GM12873 (cell line): ENCODE data around the gene ZNF513.

Experiments
- TF ChIP-seq, protein P1 (sequence below): IDR thresholded peaks from 2 replicates; pipeline ENCODE4 v1.5.1; 2012; ENCODE audit warnings: low read depth, mild to moderate bottlenecking, moderate library complexity, low read length, control low read depth; ENCODE audit not compliant: insufficient read depth; ENCODE audit errors: missing control alignments

ZNF513 gene

DNA sequence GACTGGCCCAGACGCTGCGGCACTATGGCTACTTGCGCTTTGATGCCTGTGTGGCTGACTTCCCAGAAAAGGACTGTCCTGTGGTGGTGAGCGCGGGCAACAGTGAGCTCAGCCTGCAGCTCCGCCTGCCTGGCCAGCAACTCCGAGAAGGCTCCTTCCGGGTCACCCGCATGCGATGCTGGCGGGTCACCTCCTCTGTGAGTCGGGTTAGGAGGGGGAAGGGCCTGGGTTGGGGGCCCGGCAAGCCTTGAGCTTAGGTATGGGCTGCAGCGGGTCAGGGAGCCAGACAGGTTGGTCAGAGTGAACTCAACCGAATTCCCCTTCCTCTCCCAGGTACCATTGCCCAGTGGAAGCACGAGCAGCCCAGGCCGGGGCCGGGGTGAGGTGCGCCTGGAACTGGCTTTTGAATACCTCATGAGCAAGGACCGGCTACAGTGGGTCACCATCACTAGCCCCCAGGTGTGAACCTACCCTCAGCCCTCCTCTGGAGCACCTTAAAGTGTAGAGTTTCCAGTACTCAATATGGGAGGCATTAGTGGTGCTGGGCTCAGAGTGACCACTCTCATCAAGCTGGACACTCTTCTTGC lies 4.9 kb downstream of the ZNF513 start:
- TF ChIP-seq, protein P1, sequence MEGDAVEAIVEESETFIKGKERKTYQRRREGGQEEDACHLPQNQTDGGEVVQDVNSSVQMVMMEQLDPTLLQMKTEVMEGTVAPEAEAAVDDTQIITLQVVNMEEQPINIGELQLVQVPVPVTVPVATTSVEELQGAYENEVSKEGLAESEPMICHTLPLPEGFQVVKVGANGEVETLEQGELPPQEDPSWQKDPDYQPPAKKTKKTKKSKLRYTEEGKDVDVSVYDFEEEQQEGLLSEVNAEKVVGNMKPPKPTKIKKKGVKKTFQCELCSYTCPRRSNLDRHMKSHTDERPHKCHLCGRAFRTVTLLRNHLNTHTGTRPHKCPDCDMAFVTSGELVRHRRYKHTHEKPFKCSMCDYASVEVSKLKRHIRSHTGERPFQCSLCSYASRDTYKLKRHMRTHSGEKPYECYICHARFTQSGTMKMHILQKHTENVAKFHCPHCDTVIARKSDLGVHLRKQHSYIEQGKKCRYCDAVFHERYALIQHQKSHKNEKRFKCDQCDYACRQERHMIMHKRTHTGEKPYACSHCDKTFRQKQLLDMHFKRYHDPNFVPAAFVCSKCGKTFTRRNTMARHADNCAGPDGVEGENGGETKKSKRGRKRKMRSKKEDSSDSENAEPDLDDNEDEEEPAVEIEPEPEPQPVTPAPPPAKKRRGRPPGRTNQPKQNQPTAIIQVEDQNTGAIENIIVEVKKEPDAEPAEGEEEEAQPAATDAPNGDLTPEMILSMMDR = no peak

DNA sequence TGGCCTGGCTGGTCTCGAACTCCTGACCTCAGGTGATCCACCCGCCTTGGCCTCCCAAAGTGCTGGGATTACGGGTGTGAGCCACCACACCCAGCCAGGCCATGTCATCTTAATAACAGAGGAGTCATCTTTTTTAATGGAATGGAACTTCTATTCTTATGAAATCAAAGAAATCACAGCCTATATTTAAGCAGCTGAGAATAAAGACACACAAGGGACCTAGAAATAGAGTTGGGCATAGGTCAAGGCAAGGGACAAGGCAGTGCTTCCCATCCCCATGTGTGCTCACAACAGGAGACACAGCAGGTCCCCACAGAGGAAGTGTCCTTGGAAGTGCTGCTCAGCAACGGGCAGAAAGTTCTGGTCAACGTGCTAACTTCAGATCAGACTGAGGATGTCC lies 7.0 kb downstream of the ZNF513 start:
- TF ChIP-seq, protein P1 = no peak

DNA sequence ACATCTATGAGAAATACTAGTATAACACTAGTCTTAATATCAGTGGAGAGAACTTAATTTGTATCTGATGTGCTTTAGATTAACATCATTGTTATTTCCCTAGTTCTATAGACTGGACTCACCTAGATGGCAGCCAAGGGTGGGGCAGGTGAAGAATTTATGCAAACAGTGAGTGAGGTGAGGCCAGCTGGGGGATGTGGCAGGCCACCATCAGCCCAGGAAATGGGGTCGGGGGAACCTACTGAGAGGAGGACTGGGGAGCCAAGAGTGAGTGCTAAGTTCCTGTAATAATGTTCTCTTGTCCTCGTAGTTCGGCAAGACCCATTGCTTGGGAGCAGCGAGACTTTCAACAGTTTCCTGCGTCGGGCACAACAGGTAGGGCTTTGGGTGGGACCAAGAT lies 7.6 kb downstream of the ZNF513 start:
- TF ChIP-seq, protein P1 = no peak

DNA sequence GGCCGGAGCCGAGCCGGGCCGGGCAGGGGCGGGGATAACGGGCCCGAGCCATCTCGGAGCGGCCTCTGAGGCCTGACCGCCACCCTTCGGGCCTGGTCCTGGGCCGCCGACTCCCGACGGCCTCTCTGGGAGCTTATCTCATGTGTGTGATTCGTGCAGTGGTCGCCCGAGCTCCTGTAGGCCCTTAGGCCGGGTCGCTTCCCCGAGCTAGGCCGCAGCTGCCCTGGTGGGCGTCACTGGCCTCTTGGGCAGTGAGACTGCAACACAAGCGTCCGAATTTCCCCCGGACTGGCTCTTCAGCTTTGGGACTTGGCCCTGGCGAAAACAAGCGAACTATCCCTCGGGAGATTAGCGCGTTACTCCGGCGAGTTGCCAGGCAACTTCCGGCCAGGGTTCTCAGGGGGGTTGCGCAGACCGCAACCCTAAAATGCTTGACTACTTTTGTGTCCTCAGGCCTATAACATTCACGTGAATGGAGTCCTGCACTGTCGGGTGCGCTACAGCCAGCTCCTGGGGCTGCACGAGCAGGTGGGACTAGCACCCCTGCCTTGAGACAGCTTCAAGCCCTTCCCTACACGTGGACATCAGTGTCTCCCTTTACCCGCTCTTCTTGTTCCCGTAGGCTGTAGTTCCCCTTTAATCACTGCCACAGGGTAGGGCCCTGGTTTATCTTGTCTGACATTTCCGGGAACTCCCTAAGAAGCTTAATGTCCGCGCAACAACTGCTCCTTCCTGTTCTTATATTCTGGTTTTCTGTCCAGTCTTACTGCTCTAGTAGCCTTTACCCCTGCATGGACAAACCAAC lies 9.5 kb downstream of the ZNF513 start:
- TF ChIP-seq, protein P1 = no peak

DNA sequence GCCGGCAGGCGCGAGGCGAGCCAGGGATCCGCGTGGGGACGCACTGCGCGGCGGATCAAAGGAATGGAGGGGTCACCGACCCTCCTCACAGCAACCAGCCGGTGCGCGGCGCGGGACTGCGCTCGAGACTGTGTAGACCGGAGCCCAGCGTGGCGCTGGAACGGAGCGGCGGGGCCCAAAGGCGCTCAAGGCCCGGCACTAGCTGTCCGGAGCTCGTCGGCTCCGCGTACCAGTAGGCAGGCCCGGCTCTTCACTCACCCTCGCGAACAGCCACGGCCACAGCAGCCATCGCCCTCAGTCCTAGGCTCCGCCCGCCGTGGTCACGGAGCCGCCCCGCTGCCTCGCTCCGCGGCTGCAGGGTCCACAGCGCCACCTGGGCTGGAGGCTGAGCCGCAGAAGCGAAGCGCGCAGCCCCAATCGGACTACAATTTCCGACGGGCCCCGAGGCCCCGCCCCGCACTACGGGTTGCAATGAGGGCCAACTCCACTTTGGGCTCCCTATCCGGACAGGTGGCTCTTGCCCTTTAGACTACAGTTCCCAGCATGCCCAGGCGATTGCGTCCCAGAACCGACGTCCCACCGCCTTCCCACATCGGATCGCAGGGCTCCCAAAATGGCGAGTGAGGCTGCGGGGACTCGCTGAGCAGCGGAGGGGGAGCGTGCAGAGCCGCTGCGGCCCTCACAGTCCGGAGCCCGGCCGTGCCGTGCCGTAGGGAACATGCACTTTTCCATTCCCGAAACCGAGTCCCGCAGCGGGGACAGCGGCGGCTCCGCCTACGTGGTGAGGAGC lies 10.3 kb downstream of the ZNF513 start, which contains the start of the genes EIF2B4 and SNX17:
TSS of gene EIF2B4 (minus strand) at position 313 of the 790 bp plus-strand sequence. CDS start at position 289, 24 bp downstream.
TSS of gene SNX17 (plus strand) at position 591 of the 790 bp plus-strand sequence. CDS start at position 719, 128 bp downstream.
- TF ChIP-seq, protein P1 = peak; percentile 74

DNA sequence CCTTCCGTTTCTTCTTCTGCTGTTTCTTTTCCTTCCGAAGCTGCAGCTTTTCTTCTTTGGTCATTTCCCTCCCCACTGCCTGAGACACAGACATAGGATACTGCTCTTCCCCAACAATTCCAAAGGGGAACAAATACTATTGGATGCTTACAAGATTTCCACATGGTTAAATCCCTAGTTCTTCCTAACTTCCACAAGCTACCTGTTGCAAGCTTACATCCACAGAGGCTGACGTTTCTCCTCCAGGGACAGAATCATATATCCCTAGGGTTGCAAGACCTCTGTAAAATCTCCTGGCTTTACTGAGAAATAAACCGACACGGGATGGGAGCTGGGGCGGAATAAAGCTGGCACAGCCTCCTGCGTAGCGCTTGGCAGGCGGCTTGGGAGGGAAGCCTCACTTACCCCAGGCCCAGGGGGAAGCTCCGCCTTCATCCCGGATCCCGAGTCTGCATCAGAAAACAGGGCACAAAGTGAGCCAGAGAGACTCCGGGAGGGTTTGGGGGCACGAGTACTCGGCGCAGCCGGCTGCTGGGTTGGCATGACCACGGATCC lies 11.0 kb downstream of the ZNF513 start:
- TF ChIP-seq, protein P1 = no peak
